WI38 (cell line): ENCODE results near the gene PARP4.
"Not testable (repeated sequence)": the region's sequence is repeated elsewhere in the genome, so short reads cannot be mapped to it uniquely, and the experiment has no call there.

Experiments used
- H3K4me3 ChIP-seq: 2 replicates; pipeline ENCODE4 v1.5.1; 2011; ENCODE audit warnings: low read depth, mild to moderate bottlenecking, control low read depth, low read length
- CTCF ChIP-seq: IDR thresholded peaks from 2 replicates; pipeline ENCODE4 v1.5.1; 2012; ENCODE audit warnings: low read depth, mild to moderate bottlenecking, control low read depth, low read length

PARP4 gene

GRCh38 chr13:24381541-24382265 lies 130.9 kb downstream of the PARP4 start:
- H3K4me3 ChIP-seq, result no peak overlapping the region
- no peak for TF ChIP-seq CTCF

GRCh38 chr13:24380881-24381280 lies 131.7 kb downstream of the PARP4 start:
- not testable (repeated sequence) for H3K4me3 ChIP-seq

GRCh38 chr13:24380227-24380626 lies 132.4 kb downstream of the PARP4 start:
- not testable (repeated sequence) for H3K4me3 ChIP-seq

GRCh38 chr13:24371273-24371672 lies 141.3 kb downstream of the PARP4 start:
- H3K4me3 ChIP-seq, result not testable (repeated sequence)
